PC-3 (cell line): ENCODE data around the gene CCT4. TPM values are rescaled to one million over a fixed set of nuclear protein-coding genes. Genes with fewer than 3 reads are reported as not detected.

Experiments used
- ATAC-seq: fragments of 200-7000 bp; cut with Tn5 transposase; 2 replicates; pipeline ENCODE4 v1.9.1; 2020; ENCODE audit warnings: mild to moderate bottlenecking, moderate library complexity
- BruUV-seq: library from RNA; stranded (reverse); fragments of 400-500 nt; replicated peaks from 2 replicates; lab custom pipeline; 2021; lab: Mats Ljungman, UMichigan
- CTCF ChIA-PET: fragments of 300-600 bp; sonication (Branson Sonifier 250); formaldehyde crosslinking; loops from one replicate; lab custom pipeline; 2022; ENCODE audit warnings: antibody characterized with exemption; lab: Charles Lee
- POLR2A ChIA-PET: fragments of 300-600 bp; sonication (Branson Sonifier 250); formaldehyde crosslinking; loops from one replicate; lab custom pipeline; 2022; ENCODE audit warnings: antibody characterized with exemption; ENCODE audit not compliant: unreplicated experiment; lab: Charles Lee
- DNase-seq: peaks from one replicate; pipeline ENCODE4 v3.0.0-alpha.2; 2015
- H2AFZ ChIP-seq: fragments of 300-600 bp; sonication (generic); 2 replicates; pipeline ENCODE4 v1.6.0; 2016; ENCODE audit warnings: antibody characterized with exemption, low read length
- H3F3A ChIP-seq: fragments of 300-600 bp; sonication (generic); one replicate; pipeline ENCODE4 v1.6.0; 2017; ENCODE audit warnings: antibody characterized with exemption, low read length, control low read depth, mild to moderate bottlenecking; ENCODE audit not compliant: unreplicated experiment
- H3K27ac ChIP-seq: fragments of 300-600 bp; sonication (generic); 2 replicates; pipeline ENCODE4 v1.5.1; 2016; ENCODE audit warnings: mild to moderate bottlenecking, low read length
- H3K27me3 ChIP-seq: fragments of 300-600 bp; sonication (generic); 2 replicates; pipeline ENCODE4 v1.6.1; 2016; ENCODE audit warnings: low read length, mixed read lengths
- H3K36me3 ChIP-seq: fragments of 300-600 bp; sonication (generic); 2 replicates; pipeline ENCODE4 v1.6.1; 2016; ENCODE audit warnings: low read depth, mixed run types, low read length, mixed read lengths
- H3K4me1 ChIP-seq: fragments of 300-600 bp; sonication (generic); 2 replicates; pipeline ENCODE4 v1.5.1; 2016; ENCODE audit warnings: low read length; ENCODE audit not compliant: insufficient read depth
- H3K4me2 ChIP-seq: fragments of 300-600 bp; sonication (generic); 2 replicates; pipeline ENCODE4 v1.6.0; 2016; ENCODE audit warnings: low read length
- H3K4me3 ChIP-seq: fragments of 300-600 bp; sonication (generic); 2 replicates; pipeline ENCODE4 v1.5.1; 2016; ENCODE audit warnings: mild to moderate bottlenecking, low read length, mixed read lengths
- H3K79me2 ChIP-seq: fragments of 300-600 bp; sonication (generic); 2 replicates; pipeline ENCODE4 v1.6.1; 2017; ENCODE audit warnings: low read length, mixed read lengths
- H3K9ac ChIP-seq: fragments of 300-600 bp; sonication (generic); 2 replicates; pipeline ENCODE4 v1.6.0; 2016; ENCODE audit warnings: mild to moderate bottlenecking, low read length
- H3K9me2 ChIP-seq: fragments of 300-600 bp; sonication (generic); replicated peaks from 2 replicates; pipeline ENCODE4 v1.6.1; 2016; ENCODE audit warnings: mixed run types, low read length, mixed read lengths
- H3K9me3 ChIP-seq: fragments of 300-600 bp; sonication (generic); 2 replicates; pipeline ENCODE4 v1.6.1; 2016; ENCODE audit warnings: low read length, mixed read lengths
- H4K20me1 ChIP-seq: fragments of 300-600 bp; sonication (generic); 2 replicates; pipeline ENCODE4 v1.6.1; 2016; ENCODE audit warnings: low read length, mixed read lengths
- EZH2 ChIP-seq: fragments of 300-600 bp; sonication (generic); IDR thresholded peaks from one replicate; pipeline ENCODE4 v1.6.1; 2017; ENCODE audit warnings: antibody characterized with exemption, mild to moderate bottlenecking, low read length; ENCODE audit not compliant: unreplicated experiment
- EZH2phosphoT487 ChIP-seq: fragments of 300-600 bp; sonication (generic); IDR thresholded peaks from 2 replicates; pipeline ENCODE4 v1.6.1; 2018; ENCODE audit warnings: mild to moderate bottlenecking, antibody characterized with exemption, low read length, borderline replicate concordance
- intact Hi-C: fragments of 100-400 bp; cut with micrococcal nuclease; formaldehyde crosslinking; loops from 2 replicates; pipeline ENCODE4 v1.9.0; 2023
- total RNA-seq: library from RNA; depleted of rRNA; stranded (reverse); fragments of >200 nt; gene quantifications from 2 replicates; pipeline ENCODE4 v1.2.3, GENCODE V29; 2014
- TF ChIP-seq, protein P1 (sequence below): fragments of 300-600 bp; sonication (generic); conservative IDR thresholded peaks from 2 replicates; pipeline ENCODE4 v1.5.1; 2017; ENCODE audit warnings: antibody characterized with exemption, low read depth, mild to moderate bottlenecking, low read length

CCT4 gene
- total RNA-seq, 1 experiment from 2014 or later: 195 TPM

GRCh38 chr2:61862085-61862484, 26.4 kb downstream of the CCT4 start:
- no peak for TF ChIP-seq EZH2
- no peak for TF ChIP-seq EZH2phosphoT487
- TF ChIP-seq, protein P1, sequence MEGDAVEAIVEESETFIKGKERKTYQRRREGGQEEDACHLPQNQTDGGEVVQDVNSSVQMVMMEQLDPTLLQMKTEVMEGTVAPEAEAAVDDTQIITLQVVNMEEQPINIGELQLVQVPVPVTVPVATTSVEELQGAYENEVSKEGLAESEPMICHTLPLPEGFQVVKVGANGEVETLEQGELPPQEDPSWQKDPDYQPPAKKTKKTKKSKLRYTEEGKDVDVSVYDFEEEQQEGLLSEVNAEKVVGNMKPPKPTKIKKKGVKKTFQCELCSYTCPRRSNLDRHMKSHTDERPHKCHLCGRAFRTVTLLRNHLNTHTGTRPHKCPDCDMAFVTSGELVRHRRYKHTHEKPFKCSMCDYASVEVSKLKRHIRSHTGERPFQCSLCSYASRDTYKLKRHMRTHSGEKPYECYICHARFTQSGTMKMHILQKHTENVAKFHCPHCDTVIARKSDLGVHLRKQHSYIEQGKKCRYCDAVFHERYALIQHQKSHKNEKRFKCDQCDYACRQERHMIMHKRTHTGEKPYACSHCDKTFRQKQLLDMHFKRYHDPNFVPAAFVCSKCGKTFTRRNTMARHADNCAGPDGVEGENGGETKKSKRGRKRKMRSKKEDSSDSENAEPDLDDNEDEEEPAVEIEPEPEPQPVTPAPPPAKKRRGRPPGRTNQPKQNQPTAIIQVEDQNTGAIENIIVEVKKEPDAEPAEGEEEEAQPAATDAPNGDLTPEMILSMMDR: no peak
- peaks cover 12% of the 10 kb centered on the region for H3K36me3 ChIP-seq
- ATAC-seq (no peak), DNase-seq (no peak)
- H3K9me3 ChIP-seq: no peaks in the 10 kb centered on the region
- H3K4me2 ChIP-seq: no peak overlapping the region
- H4K20me1 ChIP-seq: no peaks in the 10 kb centered on the region
- no peaks in the 10 kb centered on the region for H3K79me2 ChIP-seq
- no peak overlapping the region for H3K4me3 ChIP-seq
- H3K27ac ChIP-seq: no peak overlapping the region
- H3K9ac ChIP-seq: no peak overlapping the region
- no TSS peak for BruUV-seq
- no peak overlapping the region for H2AFZ ChIP-seq
- no peaks in the 10 kb centered on the region for H3F3A ChIP-seq
- ChIA-PET POLR2A (no interaction called here), CTCF (no interaction called here)
- no peaks in the 10 kb centered on the region for H3K9me2 ChIP-seq
- H3K4me1 ChIP-seq: no peaks in the 10 kb centered on the region
- intact Hi-C loops: no loop called here
- no peaks in the 10 kb centered on the region for H3K27me3 ChIP-seq

- intact Hi-C loops: loop anchor here (10.0 kb wide), 2 partner anchors 162 to 322 kb away; partner anchors contain the start of gene XPO1
Measured at GRCh38 chr2:61857224-61857623, 31.2 kb downstream of the CCT4 start.

GRCh38 chr2:61855318-61855613, 33.2 kb downstream of the CCT4 start:
- Histone ChIP-seq H3K27me3 (no peaks in the 10 kb centered on the region), H3K4me2 (peak overlapping the region; percentile 94), H3K4me1 (peaks cover 5% of the 10 kb centered on the region; the same call in 1 of the 2 replicates), H3K9me3 (no peaks in the 10 kb centered on the region), H3K9me2 (no peaks in the 10 kb centered on the region), H3K9ac (peak overlapping the region; percentile 64), H3K27ac (peak overlapping the region; percentile 50), H4K20me1 (no peaks in the 10 kb centered on the region), H3K36me3 (no peaks in the 10 kb centered on the region), H3K4me3 (peak overlapping the region; percentile 84), H3K79me2 (no peaks in the 10 kb centered on the region), H3F3A (no peaks in the 10 kb centered on the region), H2AFZ (peak overlapping the region; percentile 97)
- ATAC-seq (peak; percentile 11), DNase-seq (no peak)
- BruUV-seq: no TSS peak
- intact Hi-C loops: loop anchor here (2.0 to 10.0 kb wide), 4 partner anchors 32 to 320 kb away; partner anchors contain the start of gene XPO1
- TF ChIP-seq EZH2phosphoT487 (no peak), EZH2 (no peak)
- TF ChIP-seq, protein P1: no peak; the same call in 1 of the 2 replicates
- POLR2A ChIA-PET: interaction anchor here (0.6 kb wide), 1 partner anchor 325 kb away, joined by 3 read pairs; no protein-coding TSS in a partner anchor
- CTCF ChIA-PET: no interaction called here

More at GRCh38 chr2:61857224-61857623, 31.2 kb downstream of the CCT4 start:
- CTCF ChIA-PET: no interaction called here
- POLR2A ChIA-PET: no interaction called here
- Histone ChIP-seq H3K9ac (no peak overlapping the region), H3F3A (no peaks in the 10 kb centered on the region), H3K4me2 (no peak overlapping the region), H3K27ac (no peak overlapping the region), H3K4me3 (no peak overlapping the region), H3K9me2 (no peaks in the 10 kb centered on the region), H3K9me3 (no peaks in the 10 kb centered on the region), H3K36me3 (no peaks in the 10 kb centered on the region), H3K79me2 (no peaks in the 10 kb centered on the region), H2AFZ (no peak overlapping the region), H4K20me1 (no peaks in the 10 kb centered on the region), H3K4me1 (peaks cover 5% of the 10 kb centered on the region; the same call in 1 of the 2 replicates), H3K27me3 (no peaks in the 10 kb centered on the region)
- ATAC-seq (no peak), DNase-seq (no peak)
- TF ChIP-seq, protein P1: no peak
- TF ChIP-seq EZH2phosphoT487 (no peak), EZH2 (no peak)
- BruUV-seq: no TSS peak
